Daoy (cell line): ENCODE data around the gene TBCEL. TPM values are rescaled to one million over a fixed set of nuclear protein-coding genes. Genes with fewer than 3 reads are reported as not detected.

Experiments
- DNase-seq: peaks from one replicate; pipeline ENCODE4 v3.0.0-alpha.2; 2015; ENCODE audit warnings: low read depth
- total RNA-seq: library from RNA; depleted of rRNA; stranded (reverse); fragments of >200 nt; shearing (Covaris generic); gene quantifications from 2 replicates; pipeline ENCODE4 v1.2.3, GENCODE V29; 2014; rRNA removed

The TBCEL gene
- total RNA-seq, 1 experiment from 2014 or later: 11.2 TPM

DNA sequence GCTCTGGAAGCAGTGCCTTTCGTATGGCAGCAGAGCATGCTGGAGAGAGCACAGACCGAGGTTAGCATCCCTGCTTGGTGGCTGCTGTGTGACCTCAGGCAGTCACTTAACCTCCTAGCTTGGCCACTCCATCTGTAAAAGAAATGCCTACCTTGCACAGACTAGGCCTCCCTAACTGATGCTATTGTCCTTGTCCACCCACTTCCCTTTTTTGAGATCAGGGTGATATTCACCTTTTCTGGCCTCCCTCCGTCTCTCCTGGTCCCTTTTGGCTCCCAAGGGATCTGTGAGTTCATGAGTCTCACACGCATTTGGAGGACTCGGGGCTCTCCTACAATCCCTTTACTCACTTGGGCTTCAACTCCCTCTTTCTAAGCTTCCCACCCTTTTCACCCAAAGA lies 114.4 kb downstream of the TBCEL start:
- no peak for DNase-seq

DNA sequence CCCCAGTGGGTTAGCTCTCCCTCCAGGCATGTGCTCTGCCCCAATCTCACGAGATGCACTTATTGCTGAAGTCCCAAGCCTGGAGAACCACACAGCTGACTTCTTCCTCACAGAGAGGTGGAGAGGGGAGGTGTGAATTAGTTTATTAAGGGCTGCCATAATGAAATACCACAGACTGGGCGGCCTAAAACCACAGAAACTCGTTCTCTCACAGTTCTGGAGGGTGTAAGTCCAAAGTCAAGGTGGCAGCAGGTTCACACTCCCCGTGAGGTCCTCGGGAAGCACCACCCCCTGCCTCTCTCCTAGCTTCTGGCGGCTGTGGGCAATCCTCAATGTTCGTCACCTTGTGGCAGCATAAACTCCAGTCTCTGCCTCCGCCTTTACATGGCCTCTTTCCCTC lies 116.5 kb downstream of the TBCEL start:
- DNase-seq: no peak

Other genes with a start within 250 kb of the TBCEL start
- 0.17 and 0.42 TPM in 2 replicates for gene TECTA, start 77.1 kb downstream of the TBCEL start, total RNA-seq